Measurements from ENCODE around the gene PHF2. TPM values are rescaled to one million over a fixed set of nuclear protein-coding genes. Genes with fewer than 3 reads are reported as not detected.
A peak's percentile ranks its signal among the peaks of the same experiment; 100 is the strongest.

The PHF2 gene
- total RNA-seq, 1 experiment from 2014 or later: 11.6 TPM

DNA sequence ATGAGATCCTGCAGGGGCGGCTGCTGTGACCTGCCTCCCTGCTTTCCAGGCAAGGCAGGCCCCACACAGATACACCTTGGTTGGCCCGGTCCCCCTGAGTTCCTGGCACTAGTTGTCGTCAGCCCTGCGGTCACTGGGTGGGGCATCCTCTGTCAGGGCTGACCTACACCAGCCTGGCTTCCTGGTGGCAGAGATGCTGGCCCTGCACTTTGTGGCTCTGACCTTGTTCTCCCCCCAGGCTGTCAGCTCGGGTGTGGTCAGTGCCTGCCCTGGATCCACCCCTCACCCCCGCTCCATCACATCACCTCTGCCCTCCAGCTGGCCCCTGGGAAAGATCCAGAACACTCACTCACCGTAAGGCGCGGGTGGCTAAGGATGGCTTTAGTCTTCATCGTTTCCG, 74.1 kb downstream of the PHF2 start:
- H3K9me3 Mint-ChIP-seq: no peaks in the 10 kb centered on the region
- H3K27ac Mint-ChIP-seq: no peak overlapping the region
- TF ChIP-seq CREB1 (CRISPR knock-in tag; IDR thresholded peaks at IDR 0.05) (no peak), SMAD4 (CRISPR knock-in tag; IDR thresholded peaks at IDR 0.05) (no peak), ATF1 (CRISPR knock-in tag; IDR thresholded peaks at IDR 0.05) (no peak), ZBTB21 (CRISPR knock-in tag; IDR thresholded peaks at IDR 0.05; ENCODE audit: borderline replicate concordance) (no peak), ZNF317 (CRISPR knock-in tag; IDR thresholded peaks at IDR 0.05; ENCODE audit: borderline replicate concordance, low read depth) (no peak), OVOL2 (CRISPR knock-in tag; IDR thresholded peaks at IDR 0.05; ENCODE audit: borderline replicate concordance) (no peak), JAZF1 (CRISPR knock-in tag; IDR thresholded peaks at IDR 0.05) (no peak), NR1H2 (CRISPR knock-in tag; IDR thresholded peaks at IDR 0.05) (no peak)
- TF ChIP-seq, protein P1, sequence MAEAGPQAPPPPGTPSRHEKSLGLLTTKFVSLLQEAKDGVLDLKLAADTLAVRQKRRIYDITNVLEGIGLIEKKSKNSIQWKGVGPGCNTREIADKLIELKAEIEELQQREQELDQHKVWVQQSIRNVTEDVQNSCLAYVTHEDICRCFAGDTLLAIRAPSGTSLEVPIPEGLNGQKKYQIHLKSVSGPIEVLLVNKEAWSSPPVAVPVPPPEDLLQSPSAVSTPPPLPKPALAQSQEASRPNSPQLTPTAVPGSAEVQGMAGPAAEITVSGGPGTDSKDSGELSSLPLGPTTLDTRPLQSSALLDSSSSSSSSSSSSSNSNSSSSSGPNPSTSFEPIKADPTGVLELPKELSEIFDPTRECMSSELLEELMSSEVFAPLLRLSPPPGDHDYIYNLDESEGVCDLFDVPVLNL (CRISPR knock-in tag; IDR thresholded peaks at IDR 0.05; ENCODE audit: borderline replicate concordance, low read depth): no peak
- TF ChIP-seq, protein P2, sequence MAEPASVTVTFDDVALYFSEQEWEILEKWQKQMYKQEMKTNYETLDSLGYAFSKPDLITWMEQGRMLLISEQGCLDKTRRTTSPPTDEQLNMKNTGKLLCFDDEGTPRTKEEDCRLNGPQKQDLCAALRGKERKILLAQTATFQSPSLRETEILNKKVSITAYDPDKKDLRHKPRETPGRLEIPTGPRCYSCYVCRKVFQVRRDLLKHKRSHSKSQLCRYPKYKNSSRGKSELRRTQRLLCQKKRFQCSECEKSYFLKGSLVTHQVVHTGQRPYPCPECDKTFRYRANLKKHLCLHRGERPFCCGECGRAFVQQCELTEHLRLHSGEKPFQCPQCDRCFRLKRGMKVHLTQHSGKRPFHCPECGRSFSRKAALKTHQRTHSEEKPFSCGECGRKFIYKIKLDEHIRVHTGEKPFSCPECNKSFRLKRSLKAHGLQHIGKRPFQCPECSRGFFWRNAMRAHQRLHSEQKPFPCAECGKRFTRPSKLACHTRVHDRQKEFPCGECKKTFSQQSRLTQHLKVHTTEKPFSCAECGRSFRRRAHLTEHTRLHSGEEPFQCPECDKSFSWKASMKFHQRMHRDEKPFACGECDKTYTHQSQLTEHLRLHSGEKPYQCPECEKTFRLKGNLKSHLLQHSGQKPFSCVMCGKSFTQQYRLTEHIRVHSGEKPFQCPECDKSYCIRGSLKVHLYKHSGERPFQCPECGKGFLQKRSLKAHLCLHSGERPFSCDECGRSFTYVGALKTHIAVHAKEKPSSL (CRISPR knock-in tag; conservative IDR thresholded peaks at IDR 0.05): no peak
- TF ChIP-seq, protein P3, sequence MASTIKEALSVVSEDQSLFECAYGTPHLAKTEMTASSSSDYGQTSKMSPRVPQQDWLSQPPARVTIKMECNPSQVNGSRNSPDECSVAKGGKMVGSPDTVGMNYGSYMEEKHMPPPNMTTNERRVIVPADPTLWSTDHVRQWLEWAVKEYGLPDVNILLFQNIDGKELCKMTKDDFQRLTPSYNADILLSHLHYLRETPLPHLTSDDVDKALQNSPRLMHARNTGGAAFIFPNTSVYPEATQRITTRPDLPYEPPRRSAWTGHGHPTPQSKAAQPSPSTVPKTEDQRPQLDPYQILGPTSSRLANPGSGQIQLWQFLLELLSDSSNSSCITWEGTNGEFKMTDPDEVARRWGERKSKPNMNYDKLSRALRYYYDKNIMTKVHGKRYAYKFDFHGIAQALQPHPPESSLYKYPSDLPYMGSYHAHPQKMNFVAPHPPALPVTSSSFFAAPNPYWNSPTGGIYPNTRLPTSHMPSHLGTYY (CRISPR knock-in tag; IDR thresholded peaks at IDR 0.05): no peak
- POLR2A ChIA-PET: no interaction called here
- CTCF ChIA-PET: no interaction called here
- H3K36me3 Mint-ChIP-seq: no peaks in the 10 kb centered on the region; the same call in 1 of the 2 replicates
- DNase-seq (ENCODE audit: low spot score) (peak; percentile 5), ATAC-seq (no peak)
- no peaks in the 10 kb centered on the region for H3K27me3 Mint-ChIP-seq (ENCODE audit: low read depth)
- no peaks in the 10 kb centered on the region for H3K4me1 Mint-ChIP-seq
- no peak overlapping the region for H3K4me3 Mint-ChIP-seq

DNA sequence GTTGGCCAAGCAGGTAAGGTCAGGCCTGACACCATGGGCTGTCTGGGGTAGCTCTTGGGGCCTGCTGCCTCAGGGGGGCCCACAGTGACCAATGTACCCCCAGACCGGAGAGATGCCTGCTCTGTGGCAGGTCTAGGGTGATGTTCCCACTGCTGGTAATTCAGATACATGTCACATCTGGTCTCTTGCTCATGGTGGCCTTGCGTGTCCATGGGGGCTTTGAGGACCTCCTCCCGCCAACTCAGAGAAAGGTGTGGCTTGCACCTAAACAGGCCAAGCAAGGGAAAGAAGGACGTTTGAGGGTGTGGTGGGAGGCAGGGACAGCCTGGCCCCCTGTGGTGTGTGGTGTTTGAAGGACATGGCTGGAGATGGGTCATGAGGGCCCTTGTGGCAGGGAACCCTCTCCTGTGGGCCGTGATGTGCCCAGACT, 75.2 kb downstream of the PHF2 start:
- Mint-ChIP-seq H3K4me3 (no peak overlapping the region), H3K27me3 (ENCODE audit: low read depth) (no peaks in the 10 kb centered on the region), H3K27ac (0 out of 2 replicates have a peak overlapping the region, but pooled peaks have one; percentile 67), H3K4me1 (no peaks in the 10 kb centered on the region), H3K36me3 (no peaks in the 10 kb centered on the region; the same call in 1 of the 2 replicates), H3K9me3 (no peaks in the 10 kb centered on the region)
- ChIA-PET CTCF (no interaction called here), POLR2A (interaction anchor here (0.6 kb wide), 1 partner anchor 502 kb away, joined by 3 read pairs; no protein-coding TSS in a partner anchor)
- DNase-seq (ENCODE audit: low spot score) (peak; percentile 8), ATAC-seq (no peak)
- TF ChIP-seq IRF2 (CRISPR knock-in tag; IDR thresholded peaks at IDR 0.05; ENCODE audit: borderline replicate concordance, low read depth) (no peak), ZNF219 (CRISPR knock-in tag; IDR thresholded peaks at IDR 0.05; ENCODE audit: borderline replicate concordance) (no peak)

DNA sequence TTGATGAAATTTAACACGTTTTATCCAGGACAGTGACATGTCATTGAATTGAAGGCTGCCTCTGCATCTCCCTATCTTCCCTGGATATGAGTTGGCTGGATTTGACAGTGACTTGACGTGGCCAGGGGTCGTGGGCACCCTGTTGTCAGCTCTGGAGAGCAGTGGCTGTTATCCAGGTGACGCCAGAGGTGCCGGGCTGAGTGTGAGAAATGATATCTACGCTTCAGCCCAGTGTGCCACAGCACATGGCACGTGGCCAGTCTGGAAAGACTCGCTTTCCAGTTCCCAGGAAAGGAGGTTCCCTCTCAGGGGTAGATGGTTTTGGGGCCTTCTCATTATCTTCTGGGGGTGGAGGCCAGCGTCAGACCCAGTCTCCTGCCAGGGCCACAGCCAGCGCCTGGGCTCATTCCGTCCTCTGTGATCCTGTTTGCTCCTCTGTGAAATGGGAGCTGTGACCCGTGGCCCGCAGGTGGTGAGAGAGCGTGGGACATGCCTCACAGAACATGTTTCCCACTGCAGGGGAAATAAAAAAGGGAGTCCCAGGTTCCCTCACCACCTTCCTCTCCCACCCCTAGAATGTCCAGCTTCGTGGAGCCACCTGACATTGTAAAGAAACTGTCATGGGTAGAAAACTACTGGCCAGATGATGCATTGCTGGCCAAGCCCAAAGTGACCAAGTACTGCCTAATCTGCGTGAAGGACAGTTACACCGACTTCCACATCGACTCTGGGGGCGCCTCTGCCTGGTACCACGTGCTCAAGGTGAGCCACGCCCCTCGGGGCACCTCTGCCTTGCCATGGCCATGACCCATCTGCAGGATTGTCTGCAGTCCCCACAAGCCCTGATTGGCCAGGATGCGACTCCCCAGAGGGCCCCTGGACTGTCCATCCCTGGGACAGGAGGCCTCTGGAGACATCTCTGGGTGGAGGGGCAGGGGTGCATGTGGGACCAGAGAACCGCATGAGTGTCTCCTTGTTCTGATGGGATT, 76.5 kb downstream of the PHF2 start:
- H3K36me3 Mint-ChIP-seq: peaks cover 3% of the 10 kb centered on the region; the same call in 1 of the 2 replicates
- no peak overlapping the region for H3K27ac Mint-ChIP-seq
- no peaks in the 10 kb centered on the region for H3K9me3 Mint-ChIP-seq
- DNase-seq (ENCODE audit: low spot score): peak; percentile 10
- ATAC-seq: no peak
- H3K4me3 Mint-ChIP-seq: no peak overlapping the region
- H3K27me3 Mint-ChIP-seq (ENCODE audit: low read depth): no peaks in the 10 kb centered on the region
- no peaks in the 10 kb centered on the region for H3K4me1 Mint-ChIP-seq
- ChIA-PET POLR2A (no interaction called here), CTCF (no interaction called here)
- TF ChIP-seq, protein P4, sequence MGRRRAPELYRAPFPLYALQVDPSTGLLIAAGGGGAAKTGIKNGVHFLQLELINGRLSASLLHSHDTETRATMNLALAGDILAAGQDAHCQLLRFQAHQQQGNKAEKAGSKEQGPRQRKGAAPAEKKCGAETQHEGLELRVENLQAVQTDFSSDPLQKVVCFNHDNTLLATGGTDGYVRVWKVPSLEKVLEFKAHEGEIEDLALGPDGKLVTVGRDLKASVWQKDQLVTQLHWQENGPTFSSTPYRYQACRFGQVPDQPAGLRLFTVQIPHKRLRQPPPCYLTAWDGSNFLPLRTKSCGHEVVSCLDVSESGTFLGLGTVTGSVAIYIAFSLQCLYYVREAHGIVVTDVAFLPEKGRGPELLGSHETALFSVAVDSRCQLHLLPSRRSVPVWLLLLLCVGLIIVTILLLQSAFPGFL (CRISPR knock-in tag; IDR thresholded peaks at IDR 0.05; ENCODE audit: borderline replicate concordance): no peak
- no peak for TF ChIP-seq GTF2I (CRISPR knock-in tag; conservative IDR thresholded peaks at IDR 0.05)
- no peak for TF ChIP-seq ZNF138 (CRISPR knock-in tag; conservative IDR thresholded peaks at IDR 0.05)
- no peak for TF ChIP-seq ETV6 (CRISPR knock-in tag; IDR thresholded peaks at IDR 0.05)
- no peak for TF ChIP-seq TEAD1 (CRISPR knock-in tag; IDR thresholded peaks at IDR 0.05)
- no peak for TF ChIP-seq NR3C1 (CRISPR knock-in tag; conservative IDR thresholded peaks at IDR 0.05; ENCODE audit: low read depth)
- TF ChIP-seq FOXJ3 (CRISPR knock-in tag; IDR thresholded peaks at IDR 0.05; ENCODE audit: borderline replicate concordance): no peak
- TF ChIP-seq, protein P5, sequence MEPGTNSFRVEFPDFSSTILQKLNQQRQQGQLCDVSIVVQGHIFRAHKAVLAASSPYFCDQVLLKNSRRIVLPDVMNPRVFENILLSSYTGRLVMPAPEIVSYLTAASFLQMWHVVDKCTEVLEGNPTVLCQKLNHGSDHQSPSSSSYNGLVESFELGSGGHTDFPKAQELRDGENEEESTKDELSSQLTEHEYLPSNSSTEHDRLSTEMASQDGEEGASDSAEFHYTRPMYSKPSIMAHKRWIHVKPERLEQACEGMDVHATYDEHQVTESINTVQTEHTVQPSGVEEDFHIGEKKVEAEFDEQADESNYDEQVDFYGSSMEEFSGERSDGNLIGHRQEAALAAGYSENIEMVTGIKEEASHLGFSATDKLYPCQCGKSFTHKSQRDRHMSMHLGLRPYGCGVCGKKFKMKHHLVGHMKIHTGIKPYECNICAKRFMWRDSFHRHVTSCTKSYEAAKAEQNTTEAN (CRISPR knock-in tag; IDR thresholded peaks at IDR 0.05): no peak
- TF ChIP-seq ELF4 (CRISPR knock-in tag; IDR thresholded peaks at IDR 0.05; ENCODE audit: low read depth): no peak
